ENCODE measurements around the gene PIN4. TPM values are rescaled to one million over a fixed set of nuclear protein-coding genes. Genes with fewer than 3 reads are reported as not detected.

PIN4 gene
- total and polyA plus RNA-seq, 2 experiments from 2014 or later: 21.6 to 63.7 TPM

GRCh38 chrX:72176981-72177380 is 4.6 kb upstream of the PIN4 start:
- Histone ChIP-seq H3K27me3 (no peaks in the 10 kb centered on the region), H3K36me3 (no peaks in the 10 kb centered on the region), H3K9me3 (ENCODE audit: low read depth) (no peaks in the 10 kb centered on the region), H3K27ac (no peak overlapping the region), H3K4me1 (ENCODE audit: low read depth) (no peaks in the 10 kb centered on the region), H3K4me3 (no peak overlapping the region)
- TF ChIP-seq CTCF (IDR thresholded peaks at IDR 0.05; ENCODE audit: low read depth, low read length): no peak
- DNase-seq (ENCODE audit: low read depth in 1 of 2, low spot score in 1 of 2): no peak

- Histone ChIP-seq H3K9me3 (ENCODE audit: low read depth) (no peaks in the 10 kb centered on the region), H3K27ac (peak overlapping the region; percentile 91), H3K27me3 (no peaks in the 10 kb centered on the region), H3K4me3 (peak overlapping the region; percentile 87), H3K36me3 (no peaks in the 10 kb centered on the region), H3K4me1 (ENCODE audit: low read depth) (no peaks in the 10 kb centered on the region)
- DNase-seq (ENCODE audit: low read depth in 1 of 2, low spot score in 1 of 2): peak in 1 of 2 donors; percentile 0
- no peak for TF ChIP-seq CTCF (IDR thresholded peaks at IDR 0.05; ENCODE audit: low read depth, low read length)
These were observed 1.0 kb upstream of the PIN4 start for GRCh38 chrX:72180539-72180938.

- no peak for TF ChIP-seq CTCF (IDR thresholded peaks at IDR 0.05; ENCODE audit: low read depth, low read length)
- Histone ChIP-seq H3K27ac (no peak overlapping the region), H3K4me3 (no peak overlapping the region), H3K27me3 (no peaks in the 10 kb centered on the region), H3K9me3 (ENCODE audit: low read depth) (no peaks in the 10 kb centered on the region), H3K4me1 (ENCODE audit: low read depth) (no peaks in the 10 kb centered on the region), H3K36me3 (no peaks in the 10 kb centered on the region)
- DNase-seq (ENCODE audit: low read depth in 1 of 2, low spot score in 1 of 2): no peak
These were observed 1.4 kb downstream of the PIN4 start for GRCh38 chrX:72182924-72183323.

- Histone ChIP-seq H3K9me3 (ENCODE audit: low read depth) (no peaks in the 10 kb centered on the region), H3K27ac (no peak overlapping the region), H3K27me3 (no peaks in the 10 kb centered on the region), H3K4me1 (ENCODE audit: low read depth) (no peaks in the 10 kb centered on the region), H3K36me3 (peaks cover 9% of the 10 kb centered on the region), H3K4me3 (no peak overlapping the region)
- TF ChIP-seq CTCF (IDR thresholded peaks at IDR 0.05; ENCODE audit: low read depth, low read length): no peak
- DNase-seq (ENCODE audit: low read depth in 1 of 2, low spot score in 1 of 2): peak in 1 of 2 donors; percentile 68
These were observed 20.4 kb downstream of the PIN4 start for GRCh38 chrX:72201836-72202536.

GRCh38 chrX:72202792-72203401 is 21.3 kb downstream of the PIN4 start:
- Histone ChIP-seq H3K27ac (no peak overlapping the region), H3K9me3 (ENCODE audit: low read depth) (no peaks in the 10 kb centered on the region), H3K4me1 (ENCODE audit: low read depth) (no peaks in the 10 kb centered on the region), H3K27me3 (no peaks in the 10 kb centered on the region), H3K36me3 (peaks cover 5% of the 10 kb centered on the region), H3K4me3 (no peak overlapping the region)
- TF ChIP-seq CTCF (IDR thresholded peaks at IDR 0.05; ENCODE audit: low read depth, low read length): no peak
- DNase-seq (ENCODE audit: low read depth in 1 of 2, low spot score in 1 of 2): no peak
